Activated CD4-positive, alpha-beta T cell treated with anti-CD3 and anti-CD28 coated beads, Interleukin-2, Interleukin-4, amounts not matched to agents 100 ng/mL and 50 ng/mL, durations not matched to agents 16 hours and 8 hours (primary cell): ENCODE data around the gene GRIK4.

Source experiments
- DNase-seq: peaks from one replicate; pipeline ENCODE4 v3.0.0-alpha.2; 2020; ENCODE audit warnings: low spot score

GRIK4 gene

DNA sequence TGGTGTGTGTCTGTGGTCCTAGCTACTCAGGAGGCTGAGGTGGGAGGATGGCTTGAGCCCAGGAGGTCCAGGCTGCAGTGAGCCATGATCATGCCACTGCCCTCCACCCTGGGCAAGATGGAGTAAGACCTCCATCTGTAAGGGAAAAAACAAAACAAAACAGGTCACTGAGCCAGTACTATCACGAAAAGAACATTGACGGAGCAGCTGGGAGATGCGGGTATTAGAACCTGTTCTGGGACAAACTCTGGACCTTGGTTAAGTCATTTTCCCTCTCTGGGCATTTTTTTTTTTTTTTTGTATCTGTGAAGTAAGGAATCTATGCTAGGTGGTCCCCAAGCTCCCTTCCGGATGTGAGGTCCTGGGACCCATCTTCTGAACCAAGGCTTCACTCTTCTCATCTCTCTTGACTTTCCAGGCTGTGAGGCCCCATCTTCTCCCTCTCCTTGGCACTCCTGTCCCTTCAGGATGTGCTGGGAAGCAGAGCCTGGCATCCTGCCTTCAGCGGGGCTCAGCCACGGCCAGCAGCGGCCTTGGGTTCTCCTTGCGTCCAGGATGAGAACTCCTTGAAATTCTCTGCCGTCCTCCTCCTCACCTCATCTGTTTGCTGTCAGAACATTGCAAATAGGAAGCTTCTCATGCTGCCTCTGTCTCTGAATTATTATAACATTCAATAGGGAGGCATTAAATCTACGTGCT, 130.8 kb downstream of the GRIK4 start:
- DNase-seq, result no peak

DNA sequence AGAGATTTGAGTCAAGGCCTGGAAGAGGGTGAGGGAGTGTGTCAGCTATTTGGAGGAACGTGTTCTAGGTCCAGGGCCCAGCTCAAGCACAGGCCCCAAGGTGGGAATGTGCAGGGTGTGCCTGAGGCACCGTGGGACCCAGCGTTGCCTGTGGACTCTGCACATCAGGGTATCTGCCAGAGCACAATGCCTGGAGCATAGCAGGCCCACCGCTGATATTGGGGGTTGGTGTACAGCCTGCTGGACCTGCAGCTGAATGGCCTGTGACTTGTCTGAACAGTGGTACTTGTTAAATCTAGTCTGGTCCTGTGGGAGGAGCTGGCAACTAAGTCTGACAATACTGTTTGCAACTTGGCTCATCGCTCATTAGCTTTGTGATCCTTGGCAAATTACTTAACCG, 131.7 kb downstream of the GRIK4 start:
- no peak for DNase-seq

DNA sequence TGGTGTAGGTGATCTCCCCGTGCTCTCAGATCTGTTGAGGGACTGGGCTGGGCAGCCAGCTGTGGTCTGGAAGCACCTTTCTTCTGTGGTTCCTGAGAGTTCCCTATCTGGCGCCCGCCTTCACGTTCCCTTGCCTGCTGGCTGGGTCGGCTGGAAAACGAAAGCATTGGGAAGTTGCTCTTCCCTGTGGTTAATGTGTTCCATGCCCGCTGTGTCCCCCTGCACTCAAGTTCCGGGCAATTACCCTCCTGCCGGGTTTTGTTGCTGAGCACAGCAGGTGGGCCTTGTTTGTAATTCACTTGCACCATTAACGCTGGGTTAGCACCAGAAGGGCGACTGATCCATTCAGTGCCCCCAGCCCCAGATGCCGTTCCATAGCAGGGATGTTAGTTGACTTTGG, 134.1 kb downstream of the GRIK4 start:
- no peak for DNase-seq

DNA sequence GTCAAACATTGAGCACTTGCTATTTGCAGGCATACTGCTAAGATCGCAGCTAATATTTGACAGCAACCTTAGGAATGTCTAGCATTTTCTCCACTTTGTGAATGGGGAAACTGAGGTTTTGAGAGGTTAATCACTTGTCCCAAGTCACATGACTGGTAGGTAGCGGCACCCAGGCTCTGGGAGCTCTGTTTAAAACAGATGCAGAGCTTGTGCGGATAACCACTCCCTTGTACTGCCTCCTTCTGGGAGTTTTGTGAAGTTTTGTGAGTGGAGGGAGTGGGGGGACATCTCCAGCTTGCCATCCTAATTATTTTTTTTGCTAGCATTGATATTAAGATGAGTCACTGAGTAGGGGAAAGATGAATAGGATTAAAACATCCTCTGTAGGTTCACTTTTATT, 134.7 kb downstream of the GRIK4 start:
- DNase-seq, result no peak

DNA sequence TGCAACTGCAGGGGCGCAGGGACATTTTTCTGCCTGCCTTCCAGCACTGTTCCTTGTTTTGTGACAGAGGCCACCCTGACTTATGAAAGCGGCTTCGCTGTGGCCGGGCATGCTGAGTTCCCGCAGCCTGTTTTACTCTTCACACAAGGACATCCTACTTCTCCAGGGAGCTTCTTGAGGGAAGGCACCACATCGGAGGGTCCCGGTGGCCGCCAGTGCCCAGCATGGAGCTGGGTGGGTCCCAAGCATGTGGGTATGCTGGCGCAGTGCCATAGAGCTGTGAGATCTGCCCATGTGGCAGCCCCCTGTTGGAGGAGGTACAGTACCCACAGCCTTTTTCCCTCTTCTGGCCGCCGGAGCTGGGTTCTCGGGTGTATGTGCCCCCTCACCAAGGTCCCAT, 136.1 kb downstream of the GRIK4 start:
- DNase-seq, result no peak

DNA sequence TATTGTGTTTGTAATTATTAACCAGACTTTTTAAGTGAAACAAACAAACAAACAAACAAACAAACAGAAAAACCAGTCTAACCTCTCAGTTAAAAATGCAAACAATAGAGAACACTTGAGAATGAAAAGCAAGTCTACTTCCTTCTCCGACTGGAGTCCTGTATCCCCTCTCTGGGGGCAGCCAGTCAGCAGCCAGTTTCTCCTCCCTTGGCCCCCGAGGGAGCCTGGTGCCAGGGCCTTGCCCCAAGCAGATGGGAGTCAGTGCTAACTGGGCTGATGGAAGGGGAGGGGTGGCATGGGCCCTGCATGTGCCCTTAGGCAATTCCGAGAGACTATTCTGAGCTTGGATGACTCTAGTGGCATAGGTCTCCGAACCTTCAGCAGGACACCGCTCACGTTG, 137.2 kb downstream of the GRIK4 start:
- no peak for DNase-seq

DNA sequence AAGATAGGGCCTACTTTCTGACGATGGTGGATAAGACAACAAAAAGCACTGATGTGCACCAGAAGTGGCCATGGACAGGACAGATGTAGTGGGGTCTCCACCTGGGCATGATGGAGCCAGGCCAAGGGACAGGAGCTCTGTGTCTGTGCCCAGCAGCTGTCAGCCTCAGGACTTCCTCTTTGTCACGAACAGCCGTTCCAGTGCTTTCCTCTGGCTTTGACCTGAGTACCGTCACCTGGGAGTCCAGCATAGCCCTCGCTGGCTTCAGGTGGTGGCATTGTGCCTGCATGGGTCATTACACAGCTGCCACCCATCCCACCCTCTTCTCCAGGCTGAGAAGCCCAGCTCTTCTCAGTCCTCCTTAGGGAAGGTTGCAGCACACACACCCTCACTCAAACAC, 137.8 kb downstream of the GRIK4 start:
- no peak for DNase-seq

DNA sequence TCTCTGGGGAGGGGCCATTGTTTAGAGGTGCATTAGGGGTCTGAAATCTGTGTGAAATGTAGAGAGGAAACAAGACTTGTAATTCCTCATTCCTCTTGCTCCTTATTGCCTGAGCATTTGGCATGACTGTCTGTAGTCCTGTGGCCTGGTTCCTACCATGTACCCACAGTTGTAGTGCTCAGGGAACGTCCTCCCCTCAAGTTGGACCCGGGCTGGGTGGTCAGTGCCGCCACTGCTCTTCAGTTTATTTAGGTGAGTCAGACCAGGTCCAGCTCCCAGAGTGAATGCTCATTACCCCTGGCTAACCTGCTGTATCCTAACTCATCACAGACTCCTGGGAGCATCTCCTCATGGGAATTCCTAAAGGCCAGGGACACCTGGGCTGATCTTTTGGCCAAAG, 139.8 kb downstream of the GRIK4 start:
- no peak for DNase-seq

DNA sequence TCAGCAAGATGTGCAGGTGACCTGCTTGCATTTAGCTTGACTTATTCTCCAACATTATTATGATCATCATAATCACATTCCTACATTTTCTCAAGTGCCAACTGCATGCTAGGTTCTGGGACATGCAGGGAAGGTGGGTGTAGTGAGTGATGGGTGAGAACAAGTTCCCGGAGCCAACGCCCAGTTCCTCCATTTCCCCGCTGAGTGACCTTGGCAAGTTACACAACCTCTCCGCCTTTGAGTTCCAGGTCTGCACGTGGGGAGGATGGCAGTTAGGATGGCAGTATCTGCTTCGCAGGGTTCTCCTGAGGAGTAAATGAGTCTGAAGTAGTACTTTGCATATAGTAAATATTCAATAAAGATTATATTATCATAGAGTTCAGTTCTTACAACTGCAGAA, 140.3 kb downstream of the GRIK4 start:
- DNase-seq, result no peak

DNA sequence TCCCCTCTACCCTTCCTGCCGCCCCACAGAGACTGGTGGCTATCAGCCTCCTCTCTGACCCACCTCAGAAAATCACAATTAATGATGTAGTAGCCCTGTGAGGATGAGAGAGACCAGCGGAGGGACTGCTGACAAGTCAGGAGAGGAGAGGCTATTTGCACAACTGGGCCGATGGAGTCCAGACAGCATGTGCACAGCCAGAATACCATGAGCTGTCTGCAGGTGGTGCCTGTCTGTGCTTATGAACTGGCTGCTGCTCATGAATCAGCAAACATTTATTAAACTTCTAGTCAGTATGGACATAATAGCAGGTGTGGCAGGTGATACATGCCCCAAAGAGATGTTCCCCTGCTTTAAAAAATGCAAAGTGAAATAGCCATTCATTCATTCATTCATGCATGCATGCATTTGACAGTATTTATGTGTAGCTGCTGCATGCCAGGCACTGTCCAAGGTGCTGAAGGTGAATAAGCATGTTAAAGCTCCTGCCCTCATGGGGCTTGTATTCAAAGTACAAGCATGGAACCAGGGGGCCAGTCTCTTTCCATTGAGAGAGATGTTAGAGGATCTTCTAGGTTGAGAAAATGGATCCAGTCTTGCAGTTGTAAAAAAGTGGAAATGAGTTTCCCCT, 141.3 kb downstream of the GRIK4 start:
- DNase-seq, result no peak

DNA sequence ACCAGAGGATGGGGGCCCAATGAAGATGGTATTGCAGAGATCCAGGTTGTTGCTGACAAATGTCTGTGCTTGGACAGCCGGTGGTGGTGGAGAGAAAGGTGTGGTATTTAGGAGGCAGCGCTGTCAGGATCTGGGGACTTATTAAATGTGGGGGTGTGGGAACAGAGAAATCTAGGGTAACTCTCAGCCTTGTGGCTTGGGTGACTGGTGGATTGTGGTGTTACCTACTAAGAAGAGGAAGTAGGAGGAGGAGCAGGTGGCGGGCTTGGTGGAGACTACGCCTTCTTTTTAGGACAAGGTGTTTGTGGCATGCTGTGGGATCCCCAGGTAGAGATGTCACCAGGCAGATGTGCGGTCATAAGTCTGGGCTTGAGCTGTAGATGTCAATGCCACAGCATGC, 144.0 kb downstream of the GRIK4 start:
- no peak for DNase-seq

DNA sequence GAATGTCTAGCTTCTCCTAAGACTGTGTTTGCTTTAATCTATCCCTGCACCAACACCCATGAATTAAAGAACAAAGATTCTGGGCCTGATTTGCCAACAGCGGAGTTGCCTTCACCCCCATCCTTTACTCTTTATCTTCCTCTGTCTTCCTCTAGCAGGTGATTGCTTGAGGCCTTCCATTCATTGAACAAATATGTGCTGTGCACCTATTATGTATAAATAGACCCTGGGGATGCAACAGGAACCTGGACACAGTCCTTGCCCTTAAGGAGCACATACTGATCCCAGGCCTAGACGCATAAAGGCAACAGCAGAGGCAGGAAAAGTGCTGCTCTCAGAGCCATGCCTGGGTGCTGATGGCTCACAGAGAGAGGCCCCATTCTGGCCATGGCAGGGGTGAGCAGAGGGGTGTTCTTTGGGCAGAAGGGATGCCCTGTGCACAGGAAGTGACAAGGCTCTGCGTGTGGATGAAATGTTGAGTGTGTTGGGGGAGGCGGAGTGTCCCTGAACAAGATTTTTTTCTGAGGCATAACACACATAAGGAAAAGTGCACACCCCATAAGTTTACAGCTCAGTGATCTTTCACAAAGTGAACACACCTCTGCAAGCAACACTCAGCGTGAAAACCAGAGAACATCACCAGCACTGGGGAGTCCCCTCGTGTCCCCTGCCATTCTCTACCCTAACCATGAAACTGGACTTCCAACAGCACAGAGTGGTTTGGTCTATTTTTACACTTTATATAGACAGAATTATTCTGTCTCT, 145.9 kb downstream of the GRIK4 start:
- DNase-seq, result no peak

DNA sequence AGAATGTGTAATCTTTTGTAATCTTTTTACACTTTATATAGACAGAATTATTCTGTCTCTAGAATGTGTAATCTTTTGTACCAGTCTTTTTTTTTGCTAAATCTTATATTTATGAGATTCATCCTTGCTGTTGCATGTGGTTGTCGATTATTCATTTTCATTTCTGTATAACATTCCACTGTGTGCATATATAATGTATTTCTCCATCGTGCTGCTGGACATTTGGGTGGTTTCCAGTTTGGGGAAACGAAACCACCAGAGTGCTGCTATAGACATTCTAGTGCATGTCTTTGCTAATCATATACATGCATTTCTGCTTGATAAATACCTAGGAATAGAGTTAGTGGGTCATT, 146.5 kb downstream of the GRIK4 start:
- no peak for DNase-seq

DNA sequence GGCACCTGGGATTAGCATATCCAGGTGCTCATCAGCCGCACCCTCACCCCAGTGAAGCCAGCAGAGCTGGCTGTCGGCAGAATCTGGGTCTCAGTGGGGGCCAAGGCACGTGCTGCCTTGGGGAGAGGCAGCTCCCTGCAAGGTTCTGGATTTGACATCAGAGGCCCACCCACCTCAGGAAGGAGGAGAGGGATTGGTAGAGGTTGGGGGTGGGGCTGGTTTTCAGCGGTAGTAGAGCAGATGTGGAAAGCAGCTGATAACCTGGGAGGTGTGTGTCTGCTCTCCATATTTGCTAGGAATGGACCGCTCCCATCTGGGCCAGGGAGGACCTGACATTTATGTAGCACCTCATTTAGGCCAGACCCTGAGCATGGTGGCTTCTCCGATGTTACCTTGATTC, 147.5 kb downstream of the GRIK4 start:
- DNase-seq, result no peak

DNA sequence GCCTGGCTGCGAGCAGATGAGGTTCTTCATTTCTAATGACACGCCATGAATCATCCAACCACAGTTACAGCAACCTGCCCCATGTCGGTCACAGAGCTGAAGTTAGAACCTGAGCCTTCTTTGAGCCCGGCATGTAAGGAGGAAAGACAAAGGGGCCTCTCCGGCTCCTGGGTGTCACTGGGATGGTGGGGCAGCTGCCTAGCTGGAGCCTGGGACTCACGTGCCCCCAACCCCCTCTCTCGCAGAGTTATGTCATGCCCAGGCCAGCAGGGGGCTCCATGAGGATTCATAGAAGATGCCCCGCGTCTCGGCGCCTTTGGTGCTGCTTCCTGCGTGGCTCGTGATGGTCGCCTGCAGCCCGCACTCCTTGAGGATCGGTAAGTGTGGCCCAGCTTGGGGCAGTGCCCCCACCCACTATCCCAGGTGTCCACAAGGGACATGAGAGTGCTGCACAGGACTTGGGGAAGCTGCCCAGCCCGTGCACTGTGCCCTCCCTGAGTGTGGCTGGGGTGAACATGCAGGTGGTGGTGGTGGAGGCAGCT, 148.5 kb downstream of the GRIK4 start:
- DNase-seq, result peak; percentile 22

DNA sequence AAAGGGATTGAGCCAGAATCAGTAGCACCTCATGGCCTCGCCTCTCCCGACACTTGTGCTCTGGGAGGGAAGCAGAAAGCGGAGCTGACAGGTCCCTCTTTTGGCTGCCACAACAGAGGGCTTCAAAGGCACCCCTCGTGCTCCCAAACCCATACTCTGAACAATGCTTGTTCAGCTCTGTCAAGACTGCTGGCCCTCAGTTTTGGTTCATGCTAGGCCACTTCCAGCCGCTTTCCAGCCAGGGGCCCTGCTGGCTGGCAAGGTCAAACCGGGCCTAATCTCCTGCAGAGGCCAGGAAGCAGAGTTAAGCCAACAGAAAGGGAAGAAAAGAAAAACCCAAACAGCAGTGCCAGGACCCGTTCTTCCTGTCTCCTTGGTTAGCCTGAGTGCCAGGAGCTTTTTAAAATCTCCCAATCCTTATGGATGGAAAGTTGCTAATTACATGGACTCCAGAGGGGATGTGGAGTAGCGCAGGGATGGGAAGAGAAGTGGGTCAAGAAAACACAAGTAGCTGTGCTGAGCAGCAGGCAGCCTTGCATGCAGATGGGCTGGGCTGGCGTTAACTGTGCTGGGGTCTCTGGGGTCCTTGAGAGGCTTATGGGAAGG, 150.6 kb downstream of the GRIK4 start:
- DNase-seq, result no peak

DNA sequence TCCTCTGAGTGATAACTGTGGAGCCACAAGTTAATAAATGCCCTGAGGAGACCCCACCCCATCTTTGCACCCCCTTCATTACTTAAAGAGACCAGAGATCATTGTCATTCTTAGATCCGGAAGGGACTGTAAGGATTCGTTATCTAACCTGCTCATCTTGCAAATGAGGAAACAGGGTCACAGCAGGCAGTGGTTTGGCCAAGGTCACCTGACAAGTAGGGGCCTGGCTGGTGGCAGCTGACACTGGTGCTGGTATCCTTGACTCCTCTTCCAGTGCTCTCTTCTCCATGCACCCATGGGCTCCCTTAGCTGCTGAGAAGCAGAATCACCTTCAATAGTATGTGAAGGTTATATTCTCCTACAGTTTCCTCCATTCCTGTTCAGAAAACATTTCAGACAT, 151.6 kb downstream of the GRIK4 start:
- DNase-seq, result no peak

DNA sequence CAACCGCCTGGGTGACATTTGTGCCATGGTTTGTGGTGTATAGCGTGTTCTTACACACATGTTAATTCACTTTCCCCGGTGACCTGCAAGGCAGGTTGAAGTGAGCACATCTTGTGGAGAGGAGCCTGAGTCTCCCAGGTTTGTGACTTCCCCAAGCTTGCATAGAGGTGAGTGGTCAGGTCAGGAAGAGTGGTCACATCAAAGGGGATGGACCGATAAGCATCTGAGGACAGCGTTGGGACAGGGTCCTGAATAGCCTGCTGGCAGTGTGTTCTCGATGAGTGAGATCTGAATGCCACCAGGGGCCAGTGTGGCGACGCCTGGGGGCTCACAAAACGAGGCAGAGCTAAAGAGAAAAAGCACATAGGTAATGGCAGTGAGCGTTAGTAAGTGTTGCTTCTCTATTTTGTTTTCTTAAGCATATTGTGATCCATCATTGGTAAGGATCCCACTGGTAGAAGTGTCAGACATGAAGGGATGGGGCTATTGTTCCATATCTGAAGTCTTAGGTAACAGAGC, 154.6 kb downstream of the GRIK4 start:
- no peak for DNase-seq

DNA sequence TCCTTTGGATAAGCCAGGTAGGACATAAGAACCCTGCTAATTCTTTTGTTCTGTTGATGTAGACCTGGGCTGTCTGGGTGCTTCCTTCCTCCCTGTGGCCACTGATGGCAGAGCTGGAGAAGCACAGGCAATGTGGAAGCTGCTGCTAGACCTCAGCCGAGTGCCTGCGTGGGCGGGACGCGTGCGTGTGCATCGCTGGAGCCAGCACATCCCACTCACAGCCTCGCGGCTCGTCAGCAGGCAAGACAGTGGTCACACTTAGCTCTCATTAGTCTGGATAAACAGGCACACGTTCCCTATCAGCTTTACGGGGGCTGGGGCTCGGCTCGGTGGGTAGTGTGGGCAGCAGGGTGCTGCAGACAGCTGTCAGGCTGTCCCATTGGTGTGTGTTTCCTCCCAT, 155.7 kb downstream of the GRIK4 start:
- no peak for DNase-seq

DNA sequence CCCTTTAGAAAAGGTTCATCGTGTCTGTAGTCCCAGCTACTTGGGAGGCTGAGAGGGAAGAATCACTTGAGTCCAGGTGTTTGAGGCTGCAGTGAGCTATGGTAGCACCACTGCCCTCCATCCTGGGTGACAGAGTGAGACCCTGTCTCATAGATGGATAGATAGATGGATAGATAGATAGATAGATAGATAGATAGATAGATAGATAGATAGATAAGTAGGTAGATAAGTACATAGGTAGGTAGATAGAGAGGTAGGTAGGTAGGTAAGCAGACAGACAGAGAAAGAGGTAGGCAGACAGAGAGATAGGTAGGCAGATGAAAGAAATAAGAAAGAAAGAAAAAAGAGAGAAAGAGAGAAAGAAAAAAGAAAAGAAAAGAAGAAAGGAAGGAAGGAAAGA, 156.4 kb downstream of the GRIK4 start:
- no peak for DNase-seq

DNA sequence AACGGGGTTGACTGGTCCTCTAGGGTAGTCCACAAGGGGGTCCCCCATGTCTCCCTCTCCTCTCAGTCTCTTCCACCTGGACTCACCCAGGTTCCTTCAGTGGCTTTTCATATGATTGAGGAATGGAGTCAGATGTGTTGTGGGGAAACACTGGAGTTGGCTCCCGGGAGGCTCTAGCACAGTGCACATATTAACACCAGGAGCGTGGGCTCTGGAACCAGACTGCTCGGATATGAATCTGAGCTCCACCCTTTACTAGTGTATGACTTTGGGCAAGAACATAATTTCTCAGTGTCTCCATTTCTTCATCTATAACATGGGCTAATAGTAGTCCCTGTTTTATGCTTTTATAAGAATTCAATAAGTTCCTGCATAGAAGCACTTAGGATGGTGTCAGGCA, 157.0 kb downstream of the GRIK4 start:
- DNase-seq, result no peak

DNA sequence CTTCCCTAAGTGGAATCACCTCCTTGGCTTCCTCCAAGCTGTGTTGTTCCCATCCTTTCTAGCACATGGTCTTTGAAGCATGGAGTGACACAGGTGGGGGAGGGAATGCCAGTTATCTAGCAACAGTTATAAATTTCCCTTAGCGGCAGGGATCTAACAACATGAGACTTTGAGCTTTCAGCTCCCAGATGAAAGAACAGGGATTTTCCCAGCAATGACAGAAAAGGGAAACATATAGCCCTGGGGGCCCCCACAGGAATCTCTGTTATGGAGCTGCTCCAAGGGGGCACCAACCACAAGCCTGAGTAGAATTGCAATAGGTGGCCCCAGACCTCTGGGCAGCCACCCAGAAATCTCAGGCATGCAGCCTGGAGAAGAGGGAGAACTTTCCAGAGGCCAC, 163.0 kb downstream of the GRIK4 start:
- DNase-seq, result no peak

DNA sequence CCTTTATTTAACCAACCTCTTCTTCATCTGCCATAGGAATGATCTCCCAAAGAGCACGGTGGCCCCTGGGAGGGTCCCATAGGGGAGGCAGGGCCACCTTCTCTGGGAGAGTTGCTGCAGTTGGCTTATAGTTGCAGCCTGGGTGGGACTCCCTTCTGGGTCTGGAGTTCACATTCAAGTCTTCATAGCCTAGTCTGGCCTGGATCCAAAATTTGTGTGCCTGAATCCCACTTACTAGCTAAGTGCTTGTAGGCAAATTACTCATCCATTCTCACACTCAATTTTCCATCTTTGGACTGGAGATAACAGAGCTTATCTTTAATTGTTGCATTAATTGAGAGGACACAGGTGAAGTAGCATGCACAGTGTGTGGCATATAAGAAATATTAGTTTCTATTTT, 163.6 kb downstream of the GRIK4 start:
- no peak for DNase-seq
